Renal pelvis (tissue), 4 donors: Measurements from ENCODE around the gene ABCA9. TPM values are rescaled to one million over a fixed set of nuclear protein-coding genes. Genes with fewer than 3 reads are reported as not detected.
A peak's percentile ranks its signal among the peaks of the same experiment; 100 is the strongest.
"Not testable (repeated sequence)": the region's sequence is repeated elsewhere in the genome, so short reads cannot be mapped to it uniquely, and the experiment has no call there.

Source experiments
- DNase-seq: peaks from one replicate; pipeline ENCODE4 v3.0.0-alpha.2; 2013
- polyA plus RNA-seq, 3 donors: library from polyadenylated mRNA; unstranded; fragments of 120-200 nt; gene quantifications; one replicate each; pipeline ENCODE4 v1.2.1, GENCODE V29; 2013; ENCODE audit not compliant: insufficient read length in 3 of 3

Gene ABCA9
- polyA plus RNA-seq, 3 donors: 1.8 to 6.6 (median 4.2) TPM

DNA sequence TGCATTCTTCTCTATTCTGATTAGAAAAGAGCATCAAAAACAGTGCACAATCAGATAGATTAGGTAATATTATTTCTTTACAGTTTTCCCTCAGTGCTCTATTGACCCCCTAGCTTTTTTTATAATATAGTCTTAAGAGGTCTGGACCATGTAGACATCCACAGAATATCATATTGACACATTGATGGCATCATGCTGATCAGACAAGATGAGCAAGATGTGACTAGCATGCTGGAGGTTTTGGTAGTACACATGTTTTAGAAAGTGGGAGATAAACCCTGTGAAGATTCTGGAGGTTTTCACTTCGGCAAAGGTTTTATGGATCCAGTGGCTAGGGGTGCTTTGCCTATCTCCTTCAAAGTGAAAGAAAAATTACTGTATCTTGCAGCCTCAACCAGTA is 102.8 kb downstream of the ABCA9 start:
- no peak for DNase-seq

DNA sequence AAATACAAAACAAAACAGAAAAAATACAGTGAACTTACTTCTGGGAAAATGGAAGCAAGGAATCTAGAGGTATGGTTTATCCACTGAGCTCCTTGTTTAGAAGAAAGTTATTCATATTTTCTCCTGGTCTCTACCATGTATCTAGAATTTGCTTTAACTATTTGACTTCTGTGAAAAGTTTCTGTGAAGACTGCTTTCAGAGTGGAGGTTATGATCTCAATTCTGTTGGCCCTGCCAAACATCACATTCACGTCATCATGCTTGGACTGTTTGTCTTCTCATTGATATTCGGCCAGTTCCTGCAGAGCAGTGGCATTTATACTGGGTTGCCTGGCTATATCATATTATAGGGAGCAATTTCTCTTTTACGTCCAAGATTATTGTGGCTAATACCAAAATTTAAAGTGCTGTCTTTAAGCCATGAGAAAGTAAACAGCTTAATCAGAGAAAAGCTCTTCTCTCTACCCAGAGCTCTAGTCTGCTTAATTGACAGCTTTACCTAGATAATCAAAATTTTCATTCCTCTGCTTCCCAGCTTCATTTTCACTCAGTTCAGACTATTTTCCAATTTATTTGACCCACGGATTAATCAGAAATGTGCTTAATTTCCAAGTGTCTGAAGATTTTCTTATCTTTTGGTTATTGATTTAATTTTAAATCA is 105.4 kb downstream of the ABCA9 start, which contains the start of gene ABCA8:
Gene ABCA8, minus strand, starts transcription at position 212 of the 661 bp plus-strand sequence. CDS start 13,358 bp downstream, outside the sequence.
- DNase-seq: no peak

DNA sequence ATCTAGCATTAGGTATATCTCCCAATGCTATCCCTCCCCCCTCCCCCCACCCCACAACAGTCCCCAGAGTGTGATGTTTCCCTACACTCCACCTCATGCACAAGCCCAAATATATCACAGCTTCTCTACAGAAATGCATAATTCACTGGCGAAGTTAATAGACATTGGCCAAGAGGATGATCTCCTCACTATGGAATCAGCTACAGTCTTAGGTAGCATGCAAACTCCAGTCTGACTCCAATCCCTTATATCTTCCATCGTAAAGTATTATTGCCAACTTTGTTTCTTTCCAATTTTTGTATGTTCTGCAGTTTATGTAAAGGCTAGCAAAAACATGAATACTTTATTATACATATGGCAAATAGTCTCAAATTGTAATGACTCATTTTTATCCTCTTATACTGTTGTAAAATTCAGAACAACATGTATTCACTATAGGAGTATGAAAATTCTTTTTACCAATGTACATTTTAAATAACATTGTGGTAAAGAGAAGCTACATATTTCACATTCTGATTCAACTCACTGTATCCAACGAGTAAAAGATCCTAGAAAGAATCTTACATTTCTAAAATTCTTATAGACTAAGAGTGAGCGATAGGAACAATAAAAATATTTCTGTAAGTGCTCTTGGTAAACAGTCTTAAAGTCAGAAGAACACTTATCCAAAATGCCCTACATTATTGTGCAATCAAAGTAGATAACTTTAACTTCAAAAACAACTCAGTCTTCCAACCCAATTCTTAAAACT is 106.4 kb downstream of the ABCA9 start:
- DNase-seq: no peak

DNA sequence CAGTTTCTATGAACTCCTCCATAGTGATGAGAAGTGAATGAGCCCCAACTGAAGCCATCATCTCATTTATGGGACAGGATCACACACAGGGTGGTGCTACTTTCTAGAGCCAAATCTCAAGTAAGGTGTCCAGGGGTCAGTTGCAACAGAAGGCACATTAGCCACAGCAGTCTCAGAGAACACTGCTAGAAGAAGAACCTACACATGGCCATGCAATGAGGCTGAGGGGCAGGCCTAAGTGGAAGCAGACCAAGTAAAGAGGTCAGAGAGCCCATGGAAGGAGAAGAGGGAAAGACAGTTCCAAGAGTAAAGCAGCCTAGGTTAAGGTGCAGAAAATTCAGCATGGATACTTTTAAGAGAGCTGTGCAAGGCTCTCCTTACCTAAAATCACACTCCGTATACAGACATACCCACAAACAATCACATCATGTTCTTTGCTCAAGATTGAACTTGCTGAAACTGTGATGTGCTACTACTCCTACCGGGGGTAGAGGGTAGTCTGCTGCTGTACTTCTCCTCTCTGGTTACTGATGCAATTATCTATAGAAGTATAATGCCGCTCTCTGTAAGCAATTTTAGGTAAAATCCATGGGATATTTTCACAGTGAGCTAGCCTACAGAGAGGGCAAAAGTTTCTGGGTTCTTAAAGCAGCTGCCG is 107.3 kb downstream of the ABCA9 start:
- DNase-seq: no peak

DNA sequence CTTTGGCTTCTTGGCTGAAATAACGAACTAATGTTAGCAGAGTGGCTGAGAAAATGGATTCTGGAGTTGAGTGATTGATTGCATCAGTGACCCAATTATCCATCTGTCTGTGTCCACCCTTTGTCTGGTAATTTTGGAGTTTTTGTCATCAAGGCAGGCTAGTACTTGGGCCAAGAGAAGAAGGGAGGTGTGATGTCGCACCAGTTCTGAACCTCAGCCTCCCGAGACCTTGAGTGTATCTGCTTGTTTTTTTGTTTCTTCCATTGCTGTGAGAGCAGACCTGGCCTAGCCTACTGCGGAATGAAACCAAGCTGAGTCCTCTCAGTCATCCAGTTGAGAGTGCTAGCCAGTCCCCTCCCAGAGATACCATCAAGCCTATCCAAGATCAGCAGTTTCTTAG is 110.0 kb downstream of the ABCA9 start:
- no peak for DNase-seq

DNA sequence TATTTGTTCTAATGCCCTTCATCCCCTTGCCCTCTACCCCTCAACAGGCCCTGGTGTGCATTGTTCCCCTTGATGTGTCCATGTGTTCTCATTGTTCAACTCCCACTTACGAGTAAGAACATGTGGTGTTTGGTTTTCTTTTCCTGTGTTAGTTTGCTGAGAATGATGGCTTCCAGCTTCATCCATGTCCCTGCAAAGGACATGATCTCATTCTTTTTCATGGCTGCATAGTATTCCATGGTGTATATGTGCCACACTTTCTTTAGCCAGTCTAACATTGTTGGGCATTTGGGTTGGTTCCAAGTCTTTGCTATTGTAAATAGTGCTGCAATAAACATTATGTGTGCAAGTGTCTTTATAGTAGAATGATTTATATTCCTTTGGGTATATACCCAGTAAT is 112.9 kb downstream of the ABCA9 start:
- not testable (repeated sequence) for DNase-seq

DNA sequence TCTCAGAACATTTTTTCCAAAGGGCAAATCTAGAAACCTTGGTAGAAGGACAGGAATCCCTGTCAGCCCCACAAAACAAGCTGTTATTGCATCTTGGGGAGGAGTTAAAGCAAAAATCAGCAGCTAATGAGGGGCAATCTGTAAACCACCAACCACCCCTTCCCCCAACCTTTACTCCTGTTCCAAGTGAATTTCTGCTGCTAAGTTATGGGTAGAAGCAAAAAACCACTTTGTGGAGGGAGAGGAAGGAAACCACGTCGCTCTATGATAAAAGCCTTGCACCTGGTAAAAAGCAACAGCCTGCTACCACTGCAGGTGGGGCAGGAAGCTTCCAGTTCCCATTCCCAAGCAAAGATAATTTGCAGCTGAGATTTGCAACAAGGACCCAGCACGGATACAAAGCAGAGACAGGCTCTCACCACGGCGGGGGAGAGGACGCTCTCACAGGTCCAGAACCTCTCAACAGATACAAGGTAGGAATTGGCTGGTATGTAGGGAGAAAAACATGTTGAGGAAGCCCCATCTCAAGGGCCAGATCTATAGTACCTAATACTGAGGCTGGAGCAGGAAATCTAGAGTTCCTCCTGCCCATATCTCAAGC is 116.2 kb downstream of the ABCA9 start:
- DNase-seq: no peak

DNA sequence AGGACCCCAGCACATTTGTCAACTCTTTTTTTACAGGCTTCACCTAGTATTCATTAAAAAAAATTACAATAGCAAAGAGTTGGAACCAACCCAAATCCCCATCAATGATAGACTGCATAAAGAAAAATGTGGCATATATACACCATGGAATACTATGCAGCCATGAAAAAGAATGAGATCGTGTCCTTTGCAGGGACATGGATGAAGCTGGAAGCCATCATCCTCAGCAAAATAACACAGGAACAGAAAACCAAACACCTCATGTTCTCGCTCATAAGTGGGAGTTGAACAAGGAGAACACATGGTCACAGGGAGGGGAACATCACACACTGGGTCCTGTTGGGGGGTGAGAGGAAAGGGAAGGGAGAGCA is 116.9 kb downstream of the ABCA9 start:
- DNase-seq: not testable (repeated sequence)

DNA sequence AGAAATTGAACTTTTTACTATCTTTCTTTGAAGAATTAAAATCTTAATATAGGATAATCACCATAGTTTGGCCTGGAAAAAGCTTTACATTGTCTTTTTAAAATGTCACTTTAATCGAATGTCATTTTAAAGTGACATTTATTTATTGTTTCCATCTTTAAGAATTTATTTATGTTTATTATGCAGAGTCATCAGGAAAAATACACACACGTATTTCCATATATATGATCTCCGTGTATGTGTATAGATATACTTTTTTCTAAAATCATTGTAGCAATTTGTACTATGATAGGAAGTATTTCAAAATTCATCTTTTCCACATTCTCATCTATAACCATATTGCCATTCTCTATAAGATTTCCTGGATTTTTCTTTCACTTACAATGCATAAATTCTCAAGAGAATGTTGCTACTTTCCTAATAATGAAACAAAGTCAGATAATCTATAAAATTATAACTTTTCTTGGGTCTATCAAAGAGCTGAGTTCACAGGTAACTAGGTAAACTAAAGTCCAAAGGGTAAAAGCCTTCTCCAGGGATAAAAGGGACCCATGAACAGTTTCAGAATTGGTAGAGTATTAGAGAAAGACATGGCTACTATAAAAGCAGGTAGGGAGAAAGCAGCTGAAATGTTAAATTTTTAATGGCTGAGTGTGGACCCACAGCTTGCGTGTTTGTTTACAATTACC is 117.5 kb downstream of the ABCA9 start:
- DNase-seq: no peak

DNA sequence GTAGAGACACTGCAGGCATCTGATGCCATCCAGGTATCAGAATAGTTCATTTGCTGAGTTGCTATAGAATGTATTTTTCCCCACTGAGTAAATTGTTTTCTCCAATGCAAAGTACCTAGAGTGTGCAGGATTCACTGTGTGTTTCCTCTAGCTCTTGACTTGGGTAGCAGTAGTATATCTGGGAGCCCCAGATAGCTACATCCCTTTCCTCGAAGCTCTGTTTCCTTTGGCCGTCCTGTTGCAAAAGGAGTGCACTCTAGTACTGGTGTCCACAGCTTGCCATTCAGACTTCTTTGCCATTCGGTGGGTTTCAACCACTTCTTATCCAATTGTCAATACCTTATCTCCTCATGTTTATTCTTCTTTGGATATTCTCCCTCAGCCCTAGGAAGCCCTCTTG is 118.3 kb downstream of the ABCA9 start:
- DNase-seq: no peak

DNA sequence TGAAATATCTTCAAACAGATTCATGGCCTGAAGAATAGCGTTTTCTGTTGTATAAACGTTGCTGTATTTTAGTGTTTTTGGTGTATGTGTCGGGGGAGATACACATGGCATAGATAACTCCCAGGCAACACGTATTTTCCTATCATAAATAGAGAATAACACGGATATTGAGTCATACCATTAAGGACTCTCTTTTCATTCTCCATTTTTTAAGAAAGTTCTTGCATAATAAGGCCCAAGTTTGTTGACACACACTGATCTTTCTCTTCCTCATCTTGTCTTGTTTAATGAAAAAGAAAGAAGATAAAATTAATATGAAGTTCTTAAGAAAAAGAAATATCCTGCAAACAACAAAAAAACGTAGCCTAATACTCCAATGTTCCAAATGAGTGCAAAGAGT is 119.0 kb downstream of the ABCA9 start:
- no peak for DNase-seq

DNA sequence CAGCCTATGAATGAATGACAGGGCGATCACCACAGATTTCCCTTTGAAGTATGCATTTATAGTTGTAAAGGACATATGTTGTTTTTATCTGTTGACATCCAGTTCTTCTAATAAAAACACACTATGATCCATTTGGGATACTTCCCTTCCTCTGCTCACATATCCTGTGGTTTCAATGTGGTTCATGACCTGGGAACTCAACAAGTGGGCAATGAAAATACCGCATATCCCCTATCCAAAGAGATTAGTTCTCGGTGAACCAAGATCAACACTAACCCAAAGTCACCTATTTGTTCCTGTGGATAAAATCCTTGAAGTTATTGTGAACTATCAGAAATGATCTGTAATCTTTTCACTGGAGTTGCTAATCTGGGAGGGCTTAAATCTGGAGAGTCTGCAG is 121.5 kb downstream of the ABCA9 start:
- DNase-seq: no peak

DNA sequence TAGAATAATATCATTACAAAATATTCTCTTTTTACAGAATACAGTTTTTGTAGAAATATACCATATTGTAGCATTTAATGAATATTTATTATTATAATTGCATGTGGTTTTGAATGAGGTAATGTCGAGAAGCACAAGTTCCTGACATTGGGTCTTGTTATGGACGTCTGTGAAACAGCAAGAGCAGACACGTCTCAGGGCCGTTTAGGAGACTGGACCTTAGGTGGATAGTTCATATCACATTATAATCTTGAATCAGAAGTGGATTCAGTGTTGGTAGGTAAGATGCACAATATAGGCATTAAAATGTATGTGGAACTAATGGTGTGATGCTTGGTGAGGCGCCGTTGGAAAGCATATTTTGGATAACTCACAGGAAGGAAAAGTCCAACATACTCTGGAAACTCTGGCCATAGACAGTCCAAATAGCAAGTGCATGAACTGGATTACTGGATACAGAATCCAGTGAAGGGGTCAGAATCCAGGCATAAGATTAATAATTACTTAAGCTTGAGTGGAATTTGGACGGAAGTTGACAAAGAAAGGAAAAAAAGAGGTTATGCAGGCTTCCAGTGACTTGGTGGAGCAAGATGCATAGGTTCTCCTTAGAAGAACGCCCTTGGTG is 122.7 kb downstream of the ABCA9 start:
- peak; percentile 4 for DNase-seq

DNA sequence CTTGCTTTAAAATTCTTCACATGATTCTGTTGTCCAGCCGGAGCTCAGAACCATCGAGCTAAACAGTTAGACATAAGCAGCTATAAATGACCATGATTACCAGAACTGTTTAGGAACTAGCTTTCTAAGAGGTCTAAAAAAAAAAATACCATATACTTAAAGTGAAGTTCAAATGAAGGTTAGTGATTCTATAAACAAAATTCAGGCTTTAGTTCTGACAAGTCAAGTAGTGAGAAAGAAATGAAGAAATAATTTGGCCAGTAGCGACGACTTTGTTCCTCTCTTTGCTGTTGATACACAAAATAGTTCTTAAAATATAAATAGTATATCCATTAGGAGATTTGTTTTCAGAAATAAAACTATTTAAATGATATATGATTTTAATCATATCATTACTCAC is 133.2 kb downstream of the ABCA9 start:
- DNase-seq: no peak

DNA sequence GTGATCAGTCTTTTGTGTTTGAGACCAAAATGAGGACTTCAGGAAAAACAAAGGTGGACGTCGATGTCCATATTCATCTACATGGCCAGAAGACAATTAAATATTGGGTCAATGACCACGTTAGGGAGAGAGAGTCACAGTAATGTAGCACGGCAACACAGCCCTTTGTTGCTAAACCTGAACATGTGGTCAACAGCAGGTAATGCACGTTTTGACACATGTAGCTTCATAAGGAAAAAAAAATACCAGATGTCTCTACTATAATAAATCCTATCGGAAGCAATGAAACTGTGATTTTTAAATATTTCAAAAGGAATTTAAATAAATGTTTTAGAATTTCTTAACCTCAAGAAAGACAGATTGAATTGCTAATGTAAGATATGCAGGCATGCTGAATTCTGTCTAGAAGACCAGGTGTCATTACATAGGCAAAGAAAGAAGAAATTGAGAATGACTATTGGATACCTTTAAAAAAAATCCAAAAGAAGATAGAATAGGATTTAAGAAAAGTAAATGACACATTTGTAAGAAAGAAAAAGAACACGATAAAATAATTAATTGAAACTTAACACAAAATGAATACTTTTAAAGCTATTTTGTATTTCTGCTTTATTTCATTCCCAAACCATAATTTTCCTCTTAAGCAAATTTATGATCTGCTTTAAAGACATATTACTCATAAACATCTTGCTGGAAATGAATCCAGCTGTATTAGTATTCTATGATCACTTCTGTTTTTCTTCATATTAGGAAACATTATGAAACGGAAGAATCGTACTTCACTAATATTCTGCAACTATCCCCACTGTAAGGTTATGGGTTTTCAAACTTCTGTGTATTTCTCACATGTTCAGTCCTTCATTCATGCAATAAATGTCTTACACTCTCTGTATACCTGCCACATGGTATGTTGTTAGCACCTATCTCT is 135.7 kb downstream of the ABCA9 start:
- DNase-seq: no peak

Other genes with a start within 250 kb of the ABCA9 start
- gene ABCA8, start 105.5 kb downstream of the ABCA9 start, polyA plus RNA-seq: 1 to 10 TPM; 1.2 to 1.6 (median 1.3) TPM
- 1 to 10 TPM; 4.2 to 6.0 (median 5.5) TPM for gene ABCA6, start 81.0 kb upstream of the ABCA9 start, polyA plus RNA-seq
- gene ABCA10, start 167.9 kb upstream of the ABCA9 start, polyA plus RNA-seq: 1 to 10 TPM; 1.9 to 3.5 (median 2.8) TPM